ENCODE data around the gene FAM180A. TPM values are rescaled to one million over a fixed set of nuclear protein-coding genes. Genes with fewer than 3 reads are reported as not detected.

FAM180A gene
- total and polyA plus RNA-seq, 7 donors = 0.07 to 1.8 (median 0.13) TPM; not detected in 2

DNA sequence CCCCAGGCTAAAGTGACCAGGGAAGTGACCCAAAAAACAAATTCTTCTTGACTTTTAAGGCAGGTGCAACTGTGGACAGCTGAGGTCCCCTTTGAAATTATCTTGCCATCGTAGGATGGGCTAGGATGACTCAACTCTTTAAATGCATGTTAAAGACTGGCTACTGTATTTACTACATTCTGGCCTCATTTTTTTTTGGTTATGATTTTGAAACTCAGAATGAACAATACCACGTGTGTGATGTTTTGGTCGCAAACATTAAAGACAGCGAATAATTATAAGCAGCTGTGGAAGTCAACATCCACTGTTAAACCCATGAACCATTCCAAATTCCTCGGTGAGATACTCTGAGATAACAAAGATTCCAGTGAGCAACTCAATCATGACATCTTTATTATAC lies 19.4 kb downstream of the FAM180A start:
- WGBS, 3 donors = 31 to 47% (median 38%) methylated on average over 5 of the region's 5 CpGs
- no peaks in the 10 kb centered on the region for H3K4me1 ChIP-seq
- intact Hi-C loops (cut with DNase I) = no loop called here

DNA sequence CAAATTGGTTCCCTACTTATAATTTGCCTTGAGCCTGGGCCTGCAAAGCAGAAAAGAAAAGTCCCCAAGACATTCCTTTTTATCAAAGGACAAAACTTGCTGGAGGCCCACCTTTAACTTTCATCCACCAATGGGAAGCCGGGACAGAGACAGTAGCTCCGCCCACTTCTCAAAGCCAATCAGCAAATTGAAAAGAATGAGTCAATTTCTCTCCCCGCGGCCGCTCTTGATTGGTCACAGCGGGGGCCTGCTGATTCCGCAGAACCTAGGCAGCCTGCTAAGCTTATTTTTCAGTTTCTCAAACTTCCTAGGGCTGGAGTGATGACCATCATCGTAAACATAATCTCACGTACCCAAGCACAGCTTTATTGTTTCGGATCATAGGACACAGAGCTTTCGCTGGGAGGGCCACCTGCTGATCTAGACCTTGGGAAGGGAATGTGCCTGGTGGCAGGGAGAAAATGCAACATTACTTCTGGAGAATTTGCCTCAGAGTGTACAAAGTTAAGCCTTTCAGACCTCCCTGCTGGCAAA lies 20.4 kb downstream of the FAM180A start, which contains the start of gene SLC13A4:
TSS of gene SLC13A4 (minus strand) at position 51 of the 534 bp plus-strand sequence. CDS start 690 bp downstream, outside the sequence.
- no peak within 1 kb of the TSS for H3K27ac ChIP-seq
- no peaks in the 10 kb centered on the region for H3K36me3 ChIP-seq (ENCODE audit: insufficient read depth in 1 of 2, low read depth in 1 of 2)
- no peak within 1 kb of the TSS for H3K4me3 ChIP-seq
- DNase-seq (no peak), ATAC-seq (no peak)
- intact Hi-C loops (cut with DNase I) = no loop called here
- no peaks in the 10 kb centered on the region for H3K9me3 ChIP-seq
- no peaks in the 10 kb centered on the region for H3K27me3 ChIP-seq (ENCODE audit: insufficient read depth in 3 of 3, low read length in 2 of 3)
- H3K4me1 ChIP-seq = no peaks in the 10 kb centered on the region
- WGBS, 3 donors = 75 to 88% (median 78%) methylated on average over 11 of the region's 11 CpGs
- TF ChIP-seq, protein P1, sequence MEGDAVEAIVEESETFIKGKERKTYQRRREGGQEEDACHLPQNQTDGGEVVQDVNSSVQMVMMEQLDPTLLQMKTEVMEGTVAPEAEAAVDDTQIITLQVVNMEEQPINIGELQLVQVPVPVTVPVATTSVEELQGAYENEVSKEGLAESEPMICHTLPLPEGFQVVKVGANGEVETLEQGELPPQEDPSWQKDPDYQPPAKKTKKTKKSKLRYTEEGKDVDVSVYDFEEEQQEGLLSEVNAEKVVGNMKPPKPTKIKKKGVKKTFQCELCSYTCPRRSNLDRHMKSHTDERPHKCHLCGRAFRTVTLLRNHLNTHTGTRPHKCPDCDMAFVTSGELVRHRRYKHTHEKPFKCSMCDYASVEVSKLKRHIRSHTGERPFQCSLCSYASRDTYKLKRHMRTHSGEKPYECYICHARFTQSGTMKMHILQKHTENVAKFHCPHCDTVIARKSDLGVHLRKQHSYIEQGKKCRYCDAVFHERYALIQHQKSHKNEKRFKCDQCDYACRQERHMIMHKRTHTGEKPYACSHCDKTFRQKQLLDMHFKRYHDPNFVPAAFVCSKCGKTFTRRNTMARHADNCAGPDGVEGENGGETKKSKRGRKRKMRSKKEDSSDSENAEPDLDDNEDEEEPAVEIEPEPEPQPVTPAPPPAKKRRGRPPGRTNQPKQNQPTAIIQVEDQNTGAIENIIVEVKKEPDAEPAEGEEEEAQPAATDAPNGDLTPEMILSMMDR (IDR thresholded peaks at IDR 0.05) = no peak

More for the DNA sequence above, 19.4 kb downstream of the FAM180A start:
- Histone ChIP-seq H3K4me3 (no peak overlapping the region), H3K27ac (no peak overlapping the region), H3K27me3 (ENCODE audit: insufficient read depth in 3 of 3, low read length in 2 of 3) (no peaks in the 10 kb centered on the region), H3K36me3 (ENCODE audit: insufficient read depth in 1 of 2, low read depth in 1 of 2) (no peaks in the 10 kb centered on the region), H3K9me3 (no peaks in the 10 kb centered on the region)
- DNase-seq = no peak
- TF ChIP-seq, protein P1 (IDR thresholded peaks at IDR 0.05) = no peak
- ATAC-seq = no peak

DNA sequence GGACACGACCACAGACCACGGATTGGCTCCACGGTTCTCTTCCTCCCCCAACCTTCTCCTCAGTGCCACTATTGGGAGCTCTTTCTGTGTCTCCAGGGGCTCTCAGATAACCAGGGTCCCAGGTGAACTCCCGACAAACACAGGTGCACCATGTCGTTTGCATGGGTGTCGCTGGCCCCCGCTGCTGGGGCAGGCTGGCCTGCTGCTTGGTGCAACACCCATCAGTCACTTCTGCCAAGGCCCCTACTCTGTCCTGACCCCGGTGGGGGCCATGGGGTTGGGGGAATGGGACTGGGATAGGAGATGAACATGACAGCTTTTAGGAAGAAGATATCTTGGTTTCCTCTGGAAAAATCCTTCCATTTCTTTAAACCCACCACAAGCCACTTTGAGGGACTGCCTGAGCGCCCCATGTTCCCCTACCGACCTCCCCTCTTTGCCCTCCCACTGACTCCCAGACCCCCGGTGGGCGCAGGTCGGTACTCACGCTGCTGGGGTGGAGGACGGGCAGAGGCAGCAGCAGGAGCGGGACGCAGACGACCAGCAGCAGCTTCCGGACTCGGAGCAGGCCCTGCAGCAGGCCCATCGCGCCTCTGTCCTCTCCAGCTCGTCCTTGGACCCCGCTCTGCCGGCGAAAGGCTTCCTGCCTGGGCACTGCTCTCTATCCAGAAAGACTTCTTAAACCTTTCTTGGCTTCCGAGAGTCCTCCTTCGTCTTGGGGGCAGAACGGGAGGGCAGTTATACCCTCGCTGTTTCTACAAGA lies 21.5 kb downstream of the FAM180A start:
- Histone ChIP-seq H3K9me3 (no peaks in the 10 kb centered on the region), H3K27me3 (ENCODE audit: insufficient read depth in 3 of 3, low read length in 2 of 3) (no peaks in the 10 kb centered on the region), H3K4me3 (no peak overlapping the region), H3K36me3 (ENCODE audit: insufficient read depth in 1 of 2, low read depth in 1 of 2) (no peaks in the 10 kb centered on the region), H3K27ac (no peak overlapping the region), H3K4me1 (no peaks in the 10 kb centered on the region)
- TF ChIP-seq, protein P1 (IDR thresholded peaks at IDR 0.05) = no peak
- ATAC-seq (no peak), DNase-seq (no peak)
- intact Hi-C loops (cut with DNase I) = no loop called here
- WGBS, 3 donors = 94 to 95% (median 94%) methylated on average over 30 of the region's 30 CpGs

DNA sequence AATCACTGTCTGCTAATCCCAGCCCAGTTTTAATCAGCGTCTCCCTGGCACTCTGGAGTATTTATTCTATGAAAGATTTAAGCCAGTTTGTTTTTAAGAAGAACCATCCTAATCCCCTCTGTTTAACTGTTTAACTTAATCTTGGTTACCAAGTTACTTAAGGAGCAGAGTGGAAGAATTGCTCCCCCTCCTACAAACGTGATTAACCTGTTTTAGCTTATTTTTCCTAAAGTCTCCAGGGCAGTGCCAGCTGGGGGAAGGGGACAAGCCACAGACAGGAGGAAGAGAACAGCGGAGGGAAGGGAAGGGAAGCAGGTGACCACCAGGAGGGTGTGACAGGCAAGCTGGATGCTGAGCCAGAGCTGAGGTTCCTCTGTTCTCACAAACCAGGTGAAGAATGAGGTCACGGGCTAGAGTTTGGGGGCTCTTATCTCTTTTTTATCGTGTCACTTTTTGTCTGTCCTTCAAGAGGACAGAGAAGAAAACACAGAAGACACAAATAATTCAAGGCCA lies 22.3 kb downstream of the FAM180A start:
- Histone ChIP-seq H3K36me3 (ENCODE audit: insufficient read depth in 1 of 2, low read depth in 1 of 2) (no peaks in the 10 kb centered on the region), H3K9me3 (no peaks in the 10 kb centered on the region), H3K4me3 (no peak overlapping the region), H3K27me3 (ENCODE audit: insufficient read depth in 3 of 3, low read length in 2 of 3) (no peaks in the 10 kb centered on the region), H3K27ac (no peak overlapping the region), H3K4me1 (no peaks in the 10 kb centered on the region)
- WGBS, 3 donors = 64 to 77% (median 74%) methylated on average over 5 of the region's 5 CpGs
- ATAC-seq (no peak), DNase-seq (no peak)
- intact Hi-C loops (cut with DNase I) = no loop called here
- TF ChIP-seq, protein P1 (IDR thresholded peaks at IDR 0.05) = no peak
